Transverse colon (tissue), 4 donors: Measurements from ENCODE around the gene CREB5. TPM values are rescaled to one million over a fixed set of nuclear protein-coding genes. Genes with fewer than 3 reads are reported as not detected.

ENCODE experiments used
- DNase-seq: peaks from one replicate; pipeline ENCODE4 v3.0.0-alpha.2; 2019
- H3K27ac ChIP-seq, 4 donors: fragments of 200-600 bp; sonication (generic); 2 replicates each; pipeline ENCODE4 v1.5.1; 2016 to 2018; ENCODE audit warnings: inconsistent platforms in 4 of 4
- H3K27me3 ChIP-seq: fragments of 200-600 bp; sonication (generic); 2 replicates; pipeline ENCODE4 v1.5.1; 2017; ENCODE audit warnings: inconsistent platforms
- H3K36me3 ChIP-seq, 4 donors: fragments of 200-600 bp; sonication (generic); 2 replicates each; pipeline ENCODE4 v1.5.1; 2017 to 2019; ENCODE audit warnings: inconsistent platforms in 4 of 4
- H3K4me1 ChIP-seq, 4 donors: fragments of 200-600 bp; sonication (generic); 2 replicates each; pipeline ENCODE4 v1.5.1; 2017 to 2020; ENCODE audit warnings: inconsistent platforms in 4 of 4
- H3K4me3 ChIP-seq, 4 donors: fragments of 200-600 bp; sonication (generic); 1 replicate in 1 of 4; 2 replicates in 3 of 4; pipeline versions ENCODE4 v1.5.1 to v1.6.1; 2017 to 2019; ENCODE audit warnings: inconsistent platforms in 4 of 4
- H3K9me3 ChIP-seq, 2 donors: fragments of 200-600 bp; sonication (generic); 2 replicates each; pipeline ENCODE4 v1.5.1; 2017 to 2019; ENCODE audit warnings: inconsistent platforms in 2 of 2
- CTCF ChIP-seq, 5 experiments: fragments of 200-600 bp in 3 of 5; fragments of 450-650 bp in 2 of 5; sonication (generic) in 3 of 5; IDR thresholded peaks; 1 replicate in 2 of 5; 2 replicates in 3 of 5; pipeline ENCODE4 v1.5.1; 2016 to 2017; ENCODE audit warnings: antibody characterized with exemption in 5 of 5, inconsistent platforms in 3 of 5, mild to moderate bottlenecking in 2 of 5, moderate library complexity in 1 of 5
- EP300 ChIP-seq: sonication (generic); formaldehyde crosslinking; IDR thresholded peaks from one replicate; pipeline ENCODE4 v1.6.1; 2017; ENCODE audit warnings: antibody characterized with exemption, low read depth
- POLR2A ChIP-seq: fragments of 450-650 bp; IDR thresholded peaks from one replicate; pipeline ENCODE4 v1.6.1; 2016; ENCODE audit warnings: antibody characterized with exemption, mild to moderate bottlenecking, moderate library complexity
- POLR2AphosphoS5 ChIP-seq, 3 donors: sonication (generic); formaldehyde crosslinking; IDR thresholded peaks; one replicate each; pipeline ENCODE4 v1.6.1; 2016; ENCODE audit warnings: antibody characterized with exemption in 3 of 3
- WGBS, 2 donors: methylation state at CpG; one replicate each; pipeline ENCODE4 v1.1.5; 2018; ENCODE audit warnings: low coverage in 1 of 2; 5-methylcytosine and 5-hydroxymethylcytosine counted together
- in situ Hi-C, 4 donors: fragments of 200-750 bp; cut with MboI; loops; one replicate each; pipeline versions ENCODE4 v1.15.0 to v1.15.1; 2017; ENCODE audit warnings: low sequenced_read_pairs in 3 of 4, low pct_ligation_motif_present in 1 of 4, low pct_unique_long_range_greater_than_20kb in 1 of 4
- intact Hi-C: fragments of 100-400 bp; cut with DNase I; formaldehyde crosslinking; loops from one replicate; pipeline ENCODE4 v1.15.1; 2023; ENCODE audit warnings: low total_unique reads
- total RNA-seq, 4 donors: library from RNA; depleted of rRNA; stranded (reverse); fragments of >200 nt; gene quantifications; one replicate each; pipeline ENCODE4 v1.1.0, GENCODE V29; 2016

The CREB5 gene
- total RNA-seq, 4 donors from 2014 or later, result 3.0 to 12.2 (median 7.0) TPM

- H3K4me1 ChIP-seq, result peaks cover 0 to 15% (median 0%) of the 10 kb centered on the region in 4 donors
- in situ Hi-C loops, result loop anchor here in 1 of 4 donors (25.0 kb wide), 1 partner anchor 270 kb away; no protein-coding TSS in a partner anchor
- H3K27me3 ChIP-seq, result peaks cover 50% of the 10 kb centered on the region
- no peak for TF ChIP-seq EP300
- TF ChIP-seq POLR2A, result no peak
- no peak for TF ChIP-seq POLR2AphosphoS5 (IDR thresholded peaks at IDR 0.05)
- no peak for TF ChIP-seq CTCF (IDR thresholded peaks at IDR 0.05)
- no peak overlapping the region for H3K27ac ChIP-seq
- WGBS, 2 donors, result 56 to 59% methylated on average over 5 of the region's 5 CpGs
- DNase-seq, result no peak
- H3K9me3 ChIP-seq, result no peaks in the 10 kb centered on the region
- intact Hi-C loops, result no loop called here
- no peak overlapping the region for H3K4me3 ChIP-seq
- H3K36me3 ChIP-seq, result no peaks in the 10 kb centered on the region
Measured at GRCh38 chr7:28417321-28417940, 5.1 kb downstream of the CREB5 start.

GRCh38 chr7:28418311-28418710 is 6.0 kb downstream of the CREB5 start:
- no peak overlapping the region for H3K4me3 ChIP-seq
- no peak overlapping the region for H3K27ac ChIP-seq
- no peaks in the 10 kb centered on the region for H3K9me3 ChIP-seq
- no peak for TF ChIP-seq POLR2A
- no peak for TF ChIP-seq CTCF (IDR thresholded peaks at IDR 0.05)
- no peak for TF ChIP-seq EP300
- no peak for TF ChIP-seq POLR2AphosphoS5 (IDR thresholded peaks at IDR 0.05)
- intact Hi-C loops (no loop called here), in situ Hi-C loops (loop anchor here in 1 of 4 donors (25.0 kb wide), 1 partner anchor 269 kb away; no protein-coding TSS in a partner anchor)
- DNase-seq, result no peak
- H3K36me3 ChIP-seq, result no peaks in the 10 kb centered on the region
- WGBS, 2 donors, result 79 to 86% methylated on average over 2 of the region's 2 CpGs
- H3K27me3 ChIP-seq, result peaks cover 42% of the 10 kb centered on the region
- H3K4me1 ChIP-seq, result peaks cover 0 to 15% (median 0%) of the 10 kb centered on the region in 4 donors

GRCh38 chr7:28418966-28419365 is 6.6 kb downstream of the CREB5 start:
- intact Hi-C loops, result no loop called here
- no peak overlapping the region for H3K4me3 ChIP-seq
- TF ChIP-seq EP300 (no peak), POLR2AphosphoS5 (IDR thresholded peaks at IDR 0.05) (no peak), CTCF (IDR thresholded peaks at IDR 0.05) (no peak), POLR2A (no peak)
- H3K9me3 ChIP-seq, result no peaks in the 10 kb centered on the region
- no peaks in the 10 kb centered on the region for H3K36me3 ChIP-seq
- H3K27me3 ChIP-seq, result peaks cover 35% of the 10 kb centered on the region
- in situ Hi-C loops, result loop anchor here in 1 of 4 donors (25.0 kb wide), 1 partner anchor 268 kb away; no protein-coding TSS in a partner anchor
- H3K27ac ChIP-seq, result no peak overlapping the region
- no peak for DNase-seq
- WGBS, 2 donors, result 74 to 100% methylated on average over 1 of the region's 1 CpG
- H3K4me1 ChIP-seq, result peaks cover 0 to 15% (median 0%) of the 10 kb centered on the region in 4 donors

- peaks cover 0 to 15% (median 0%) of the 10 kb centered on the region in 4 donors for H3K4me1 ChIP-seq
- no peak for DNase-seq
- no peaks in the 10 kb centered on the region for H3K36me3 ChIP-seq
- TF ChIP-seq POLR2A, result no peak
- no peak for TF ChIP-seq EP300
- no peak for TF ChIP-seq CTCF (IDR thresholded peaks at IDR 0.05)
- peak in 1 of 3 donors; percentile 16 for TF ChIP-seq POLR2AphosphoS5 (IDR thresholded peaks at IDR 0.05)
- H3K9me3 ChIP-seq, result no peaks in the 10 kb centered on the region
- H3K27ac ChIP-seq, result no peak overlapping the region
- in situ Hi-C loops, result loop anchor here in 1 of 4 donors (25.0 kb wide), 1 partner anchor 268 kb away; no protein-coding TSS in a partner anchor
- intact Hi-C loops, result no loop called here
- 59 to 61% methylated on average over 2 of the region's 2 CpGs for WGBS, 2 donors
- no peak overlapping the region for H3K4me3 ChIP-seq
- peaks cover 28% of the 10 kb centered on the region for H3K27me3 ChIP-seq
Measured at GRCh38 chr7:28419716-28420115, 7.4 kb downstream of the CREB5 start.
